PC-9 (cell line): ENCODE data around the gene ERCC1. TPM values are rescaled to one million over a fixed set of nuclear protein-coding genes. Genes with fewer than 3 reads are reported as not detected.

Source experiments
- BruUV-seq: library from RNA; stranded (reverse); fragments of 400-500 nt; replicated peaks from 2 replicates; lab custom pipeline; 2021; lab: Mats Ljungman, UMichigan
- CTCF ChIA-PET: fragments of 300-600 bp; sonication (Branson Sonifier 250); formaldehyde crosslinking; loops from one replicate; lab custom pipeline; 2022; ENCODE audit warnings: antibody characterized with exemption; lab: Charles Lee
- POLR2A ChIA-PET: fragments of 300-600 bp; sonication (Branson Sonifier 250); formaldehyde crosslinking; loops from one replicate; lab custom pipeline; 2022; ENCODE audit warnings: antibody characterized with exemption; ENCODE audit not compliant: unreplicated experiment; lab: Charles Lee
- DNase-seq, 2 experiments: peaks; one replicate each; pipeline versions ENCODE4 v3.0.0 to v3.0.0-alpha.2; 2015 to 2022; ENCODE audit warnings: mixed read lengths in 1 of 2
- H2AFZ ChIP-seq: fragments of 200-600 bp; sonication (generic); 2 replicates; pipeline ENCODE4 v1.8.1; 2017; ENCODE audit warnings: antibody characterized with exemption
- H3F3A ChIP-seq: fragments of 200-600 bp; sonication (generic); 2 replicates; pipeline ENCODE4 v1.8.1; 2017; ENCODE audit warnings: antibody characterized with exemption, mild to moderate bottlenecking, low read depth; ENCODE audit not compliant: insufficient read depth
- H3K27ac ChIP-seq: fragments of 200-600 bp; sonication (generic); 2 replicates; pipeline ENCODE4 v1.6.1; 2016; ENCODE audit warnings: mixed run types
- H3K27me3 ChIP-seq: fragments of 200-600 bp; sonication (generic); 2 replicates; pipeline ENCODE4 v1.6.1; 2016; ENCODE audit warnings: low read depth, mixed run types; ENCODE audit not compliant: insufficient read depth
- H3K36me3 ChIP-seq: fragments of 200-600 bp; sonication (generic); 2 replicates; pipeline ENCODE4 v1.6.1; 2016; ENCODE audit warnings: low read depth, mixed run types
- H3K4me1 ChIP-seq: fragments of 200-600 bp; sonication (generic); replicated peaks from 2 replicates; pipeline ENCODE4 v1.6.1; 2016; ENCODE audit warnings: mixed run types; ENCODE audit not compliant: insufficient read depth
- H3K4me2 ChIP-seq: fragments of 200-600 bp; sonication (generic); 2 replicates; pipeline ENCODE4 v1.6.1; 2017; ENCODE audit warnings: mixed run types
- H3K4me3 ChIP-seq: fragments of 200-600 bp; sonication (generic); 2 replicates; pipeline ENCODE4 v1.6.1; 2016; ENCODE audit warnings: mixed run types
- H3K79me2 ChIP-seq: fragments of 200-600 bp; sonication (generic); 2 replicates; pipeline ENCODE4 v1.6.1; 2017; ENCODE audit warnings: low read depth, mixed run types
- H3K9me2 ChIP-seq: fragments of 200-600 bp; sonication (generic); 2 replicates; pipeline ENCODE4 v1.8.1; 2017; ENCODE audit warnings: mild to moderate bottlenecking; ENCODE audit not compliant: insufficient read depth
- H3K9me3 ChIP-seq: fragments of 200-600 bp; sonication (generic); 2 replicates; pipeline ENCODE4 v1.8.1; 2016; ENCODE audit warnings: low read depth; ENCODE audit not compliant: insufficient read depth
- H4K20me1 ChIP-seq: fragments of 200-600 bp; sonication (generic); 2 replicates; pipeline ENCODE4 v1.8.1; 2017; ENCODE audit not compliant: insufficient read depth
- CTCF ChIP-seq: fragments of 200-600 bp; sonication (generic); conservative IDR thresholded peaks from 2 replicates; pipeline ENCODE4 v1.6.1; 2017; ENCODE audit warnings: mixed run types, antibody characterized with exemption, mild to moderate bottlenecking, moderate library complexity
- EZH2 ChIP-seq: fragments of 200-600 bp; sonication (generic); IDR thresholded peaks from 2 replicates; pipeline ENCODE4 v1.8.0; 2017; ENCODE audit warnings: antibody characterized with exemption, low read depth
- intact Hi-C: fragments of 100-400 bp; cut with micrococcal nuclease; formaldehyde crosslinking; loops from one replicate; pipeline ENCODE4 v1.10.0; 2022; ENCODE audit not compliant: unreplicated experiment
- total RNA-seq: library from RNA; stranded (reverse); gene quantifications from 2 replicates; pipeline ENCODE4 v1.2.3, GENCODE V29; 2021

The ERCC1 gene
- total RNA-seq, 1 experiment from 2014 or later = 102 TPM

DNA sequence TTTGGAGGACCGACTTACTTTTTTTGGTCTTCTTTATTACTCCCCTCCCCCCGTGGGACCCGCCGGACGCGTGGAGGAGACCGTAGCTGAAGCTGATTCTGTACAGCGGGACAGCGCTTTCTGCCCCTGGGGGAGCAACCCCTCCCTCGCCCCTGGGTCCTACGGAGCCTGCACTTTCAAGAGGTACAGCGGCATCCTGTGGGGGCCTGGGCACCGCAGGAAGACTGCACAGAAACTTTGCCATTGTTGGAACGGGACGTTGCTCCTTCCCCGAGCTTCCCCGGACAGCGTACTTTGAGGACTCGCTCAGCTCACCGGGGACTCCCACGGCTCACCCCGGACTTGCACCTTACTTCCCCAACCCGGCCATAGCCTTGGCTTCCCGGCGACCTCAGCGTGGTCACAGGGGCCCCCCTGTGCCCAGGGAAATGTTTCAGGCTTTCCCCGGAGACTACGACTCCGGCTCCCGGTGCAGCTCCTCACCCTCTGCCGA, 44.5 kb upstream of the ERCC1 start:
- no peaks in the 10 kb centered on the region for H3K27me3 ChIP-seq
- DNase-seq = no peak
- H4K20me1 ChIP-seq = no peaks in the 10 kb centered on the region; the same call in 1 of the 2 replicates
- H3K4me2 ChIP-seq = peak overlapping the region; percentile 100
- H3K9me2 ChIP-seq = no peaks in the 10 kb centered on the region
- intact Hi-C loops = loop anchor here (2.0 kb wide), 1 partner anchor 25 kb away; no protein-coding TSS in a partner anchor
- peak overlapping the region; percentile 38; the same call in 1 of the 2 replicates for H3K27ac ChIP-seq
- H3K9me3 ChIP-seq = no peaks in the 10 kb centered on the region
- no peaks in the 10 kb centered on the region for H3K36me3 ChIP-seq
- H3K4me3 ChIP-seq = peak overlapping the region; percentile 82
- ChIA-PET POLR2A (interaction anchor here (0.6 to 1.5 kb wide), 8 partner anchors 12 to 1703 kb away, joined by 3 to 64 read pairs (median 8); partner anchors contain the start of gene SNRPD2), CTCF (interaction anchor here (0.6 to 1.6 kb wide), 3 partner anchors 10 to 31 kb away, joined by 3 to 11 read pairs (median 6); no protein-coding TSS in a partner anchor)
- H3F3A ChIP-seq = peaks cover 55% of the 10 kb centered on the region; the same call in 1 of the 2 replicates
- TF ChIP-seq CTCF (no peak; the same call in 1 of the 2 replicates), EZH2 (no peak)
- peak overlapping the region; percentile 81 for H2AFZ ChIP-seq
- H3K4me1 ChIP-seq = peaks cover 19% of the 10 kb centered on the region
- TSS peak; percentile 71 for BruUV-seq
- no peaks in the 10 kb centered on the region for H3K79me2 ChIP-seq

DNA sequence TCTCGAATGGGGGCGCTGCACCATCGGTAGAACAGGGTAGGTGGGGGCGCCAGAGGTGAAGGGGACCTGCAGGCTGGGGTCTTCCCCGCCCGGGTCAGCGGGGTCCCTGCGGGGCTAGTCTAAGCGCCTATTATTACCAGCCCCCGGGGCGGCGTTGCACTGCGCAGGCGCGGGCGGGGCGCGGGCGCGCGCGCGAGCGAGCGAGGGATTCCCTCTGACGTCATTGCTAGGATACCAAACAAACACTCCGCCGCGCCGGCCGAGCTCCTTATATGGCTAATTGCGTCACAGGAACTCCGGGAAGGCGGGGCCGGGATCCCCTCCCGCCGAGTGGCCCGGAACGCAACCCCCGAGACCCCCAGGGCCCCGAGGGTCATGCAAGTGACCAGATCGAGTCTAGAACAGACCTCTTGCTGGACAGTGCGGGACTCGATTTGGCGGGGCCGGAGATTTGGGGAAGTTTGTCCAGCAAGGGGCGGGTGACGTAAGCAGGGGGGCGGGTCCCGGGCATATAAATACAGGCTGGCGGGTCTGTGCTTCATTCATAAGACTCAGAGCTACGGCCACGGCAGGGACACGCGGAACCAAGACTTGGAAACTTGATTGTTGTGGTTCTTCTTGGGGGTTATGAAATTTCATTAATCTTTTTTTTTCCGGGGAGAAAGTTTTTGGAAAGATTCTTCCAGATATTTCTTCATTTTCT, 43.9 kb upstream of the ERCC1 start, which contains the start of gene FOSB:
TSS of gene FOSB (plus strand) at position 541 of the 703 bp plus-strand sequence. CDS start 591 bp downstream, outside the sequence.
- Histone ChIP-seq H2AFZ (peak within 1 kb of the TSS; percentile 81), H4K20me1 (no peaks in the 10 kb centered on the region; the same call in 1 of the 2 replicates), H3F3A (peaks cover 55% of the 10 kb centered on the region; the same call in 1 of the 2 replicates), H3K4me3 (peak within 1 kb of the TSS; percentile 82), H3K27ac (peak within 1 kb of the TSS; percentile 49), H3K4me2 (peak within 1 kb of the TSS; percentile 100), H3K9me2 (no peaks in the 10 kb centered on the region), H3K27me3 (no peaks in the 10 kb centered on the region), H3K36me3 (no peaks in the 10 kb centered on the region), H3K79me2 (no peaks in the 10 kb centered on the region), H3K4me1 (peaks cover 19% of the 10 kb centered on the region), H3K9me3 (no peaks in the 10 kb centered on the region)
- no TSS peak for BruUV-seq
- DNase-seq = peak; percentile 86 to 93
- POLR2A ChIA-PET = interaction anchor here (0.6 to 1.5 kb wide), 15 partner anchors 11 to 1702 kb away, joined by 3 to 64 read pairs (median 5); partner anchors contain the start of genes AP2S1, CLPTM1 and SNRPD2
- intact Hi-C loops = loop anchor here (1.0 to 2.0 kb wide), 3 partner anchors 12 to 25 kb away; no protein-coding TSS in a partner anchor
- CTCF ChIA-PET = interaction anchor here (1.1 to 1.3 kb wide), 2 partner anchors 11 to 28 kb away, joined by 3 to 11 read pairs; no protein-coding TSS in a partner anchor
- TF ChIP-seq EZH2 (no peak), CTCF (no peak)

- Histone ChIP-seq H2AFZ (peak overlapping the region; percentile 81), H3K9me3 (no peaks in the 10 kb centered on the region), H3K4me2 (peak overlapping the region; percentile 100), H3K4me1 (peaks cover 19% of the 10 kb centered on the region), H4K20me1 (no peaks in the 10 kb centered on the region; the same call in 1 of the 2 replicates), H3K27me3 (no peaks in the 10 kb centered on the region), H3F3A (peaks cover 52% of the 10 kb centered on the region; the same call in 1 of the 2 replicates), H3K9me2 (no peaks in the 10 kb centered on the region), H3K4me3 (peak overlapping the region; percentile 82), H3K79me2 (no peaks in the 10 kb centered on the region), H3K36me3 (no peaks in the 10 kb centered on the region), H3K27ac (no peak overlapping the region)
- intact Hi-C loops = loop anchor here (1.0 kb wide), 2 partner anchors 12 to 17 kb away; no protein-coding TSS in a partner anchor
- ChIA-PET CTCF (interaction anchor here (0.6 to 1.3 kb wide), 4 partner anchors 10 to 28 kb away, joined by 3 to 11 read pairs (median 6); no protein-coding TSS in a partner anchor), POLR2A (interaction anchor here (0.6 to 1.5 kb wide), 11 partner anchors 11 to 512 kb away, joined by 3 to 64 read pairs (median 8); partner anchors contain the start of genes CLPTM1 and RTN2)
- TSS peak; percentile 34 for BruUV-seq
- TF ChIP-seq CTCF (no peak), EZH2 (no peak)
- no peak for DNase-seq
Measured at GRCh38 chr19:45467115-45467455, 43.4 kb upstream of the ERCC1 start.
